BE2C (cell line): Measurements from ENCODE around the gene ESRRG.

Experiments
- DNase-seq: peaks from one replicate; pipeline ENCODE4 v3.0.0-alpha.2; 2020
- H3K27me3 ChIP-seq: fragments of 250-450 bp; sonication (Bioruptor Pico); 2 replicates; pipeline ENCODE4 v1.5.1; 2020; ENCODE audit warnings: mild to moderate bottlenecking
- H3K36me3 ChIP-seq: fragments of 250-450 bp; sonication (Bioruptor Pico); 2 replicates; pipeline ENCODE4 v1.5.1; 2020; ENCODE audit warnings: mild to moderate bottlenecking
- H3K4me1 ChIP-seq: fragments of 250-450 bp; sonication (Bioruptor Pico); 2 replicates; pipeline ENCODE4 v1.5.1; 2020
- H3K4me3 ChIP-seq: 2 replicates; pipeline ENCODE4 v1.5.1; 2011; ENCODE audit warnings: low read depth, low read length
- H3K9me3 ChIP-seq: fragments of 250-450 bp; sonication (Bioruptor Pico); 2 replicates; pipeline ENCODE4 v1.5.1; 2020
- CTCF ChIP-seq: IDR thresholded peaks from 2 replicates; pipeline ENCODE4 v1.5.1; 2012; ENCODE audit warnings: mild to moderate bottlenecking, low read depth, low read length

ESRRG gene

GRCh38 chr1:216660561-216660960, 62.7 kb downstream of the ESRRG start:
- Histone ChIP-seq H3K9me3 (no peaks in the 10 kb centered on the region), H3K27me3 (no peaks in the 10 kb centered on the region), H3K4me3 (no peak overlapping the region), H3K36me3 (peaks cover 46% of the 10 kb centered on the region), H3K4me1 (peaks cover 24% of the 10 kb centered on the region)
- DNase-seq: no peak
- TF ChIP-seq CTCF: no peak

GRCh38 chr1:216653001-216653400, 70.2 kb downstream of the ESRRG start:
- no peak for TF ChIP-seq CTCF
- H3K4me1 ChIP-seq: peaks cover 25% of the 10 kb centered on the region
- no peaks in the 10 kb centered on the region for H3K27me3 ChIP-seq
- H3K9me3 ChIP-seq: no peaks in the 10 kb centered on the region
- no peak for DNase-seq
- H3K36me3 ChIP-seq: peaks cover 61% of the 10 kb centered on the region
- H3K4me3 ChIP-seq: no peak overlapping the region

GRCh38 chr1:216651826-216652418, 71.3 kb downstream of the ESRRG start:
- no peak for DNase-seq
- Histone ChIP-seq H3K36me3 (peaks cover 67% of the 10 kb centered on the region), H3K27me3 (no peaks in the 10 kb centered on the region), H3K4me1 (peaks cover 15% of the 10 kb centered on the region), H3K9me3 (no peaks in the 10 kb centered on the region), H3K4me3 (no peak overlapping the region)
- TF ChIP-seq CTCF: no peak

GRCh38 chr1:216643176-216643575, 80.1 kb downstream of the ESRRG start:
- no peaks in the 10 kb centered on the region for H3K27me3 ChIP-seq
- H3K9me3 ChIP-seq: no peaks in the 10 kb centered on the region
- H3K36me3 ChIP-seq: peaks cover 33% of the 10 kb centered on the region
- H3K4me1 ChIP-seq: no peaks in the 10 kb centered on the region
- H3K4me3 ChIP-seq: no peak overlapping the region
- TF ChIP-seq CTCF: no peak
- no peak for DNase-seq

GRCh38 chr1:216641669-216642460, 81.4 kb downstream of the ESRRG start:
- TF ChIP-seq CTCF: no peak
- H3K4me1 ChIP-seq: no peaks in the 10 kb centered on the region
- H3K4me3 ChIP-seq: no peak overlapping the region
- H3K27me3 ChIP-seq: no peaks in the 10 kb centered on the region
- peaks cover 20% of the 10 kb centered on the region for H3K36me3 ChIP-seq
- DNase-seq: no peak
- no peaks in the 10 kb centered on the region for H3K9me3 ChIP-seq

GRCh38 chr1:216640100-216640499, 83.1 kb downstream of the ESRRG start:
- Histone ChIP-seq H3K27me3 (no peaks in the 10 kb centered on the region), H3K4me3 (no peak overlapping the region), H3K36me3 (peaks cover 27% of the 10 kb centered on the region), H3K9me3 (no peaks in the 10 kb centered on the region), H3K4me1 (no peaks in the 10 kb centered on the region)
- DNase-seq: no peak
- no peak for TF ChIP-seq CTCF
